Astrocyte of the spinal cord (primary cell): Measurements from ENCODE around the gene FXR2.

Experiments
- DNase-seq: peaks from one replicate; pipeline ENCODE4 v3.0.0; 2011; ENCODE audit warnings: low read depth, low spot score
- H3K4me3 ChIP-seq: 2 replicates; pipeline ENCODE4 v1.5.1; 2011; ENCODE audit warnings: low read depth, mild to moderate bottlenecking, low read length, moderate library complexity
- CTCF ChIP-seq: IDR thresholded peaks from 2 replicates; pipeline ENCODE4 v1.5.1; 2012; ENCODE audit warnings: low read depth, mild to moderate bottlenecking, low read length, inconsistent platforms
- in situ Hi-C: cut with HindIII; loops from 2 replicates; pipeline ENCODE4 v1.10.0; 2017; ENCODE audit warnings: low sequenced_read_pairs

FXR2 gene

DNA sequence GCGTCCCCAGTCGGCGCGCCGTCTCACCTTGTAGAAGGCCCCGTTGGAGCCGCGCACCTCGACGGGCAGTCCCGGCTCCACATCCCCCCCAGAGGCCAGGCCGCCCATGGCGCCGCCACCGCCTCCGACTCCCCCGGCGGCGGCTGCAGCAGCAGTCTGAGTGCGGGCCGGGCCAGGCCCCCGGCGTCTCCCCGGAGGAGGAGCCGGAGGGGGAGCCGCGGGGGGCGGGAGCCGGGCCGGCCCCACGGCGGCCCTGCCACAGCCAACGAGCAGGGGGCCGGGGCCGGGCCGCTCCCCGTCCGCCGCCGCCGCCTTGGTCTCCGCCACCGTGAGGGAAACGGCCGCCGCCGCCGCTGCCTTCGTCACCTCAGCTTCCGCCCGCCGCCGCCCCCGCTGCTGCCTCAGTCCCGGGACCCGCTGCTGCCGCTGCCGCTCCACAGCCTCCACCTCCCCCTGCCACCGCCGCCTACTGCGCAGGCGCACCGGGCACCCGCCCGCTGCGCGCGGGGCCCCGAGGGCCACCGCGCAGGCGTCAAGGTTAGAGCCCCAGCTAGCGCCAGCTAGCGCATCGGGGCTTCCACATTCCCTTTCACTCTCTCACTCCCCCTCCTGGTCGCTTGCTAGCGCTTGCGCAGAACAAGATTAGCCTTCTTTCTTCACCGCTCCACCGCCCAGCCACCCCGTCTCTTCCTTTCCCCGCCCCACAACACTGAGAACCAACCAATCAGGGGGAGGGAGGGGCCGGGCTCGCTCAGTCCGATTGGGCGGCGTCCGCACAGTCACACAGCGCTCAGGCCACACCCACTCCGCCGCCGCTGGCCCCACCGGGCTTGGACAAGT, at the start of gene FXR2:
Gene FXR2 (minus strand): TSS at position 473 of the 840 bp plus-strand sequence. CDS start 365 bp downstream, at position 108.
- in situ Hi-C loops = no loop called here
- peak; percentile 64 for TF ChIP-seq CTCF
- peak within 1 kb of the TSS; percentile 89 for H3K4me3 ChIP-seq
- DNase-seq = peak; percentile 100

DNA sequence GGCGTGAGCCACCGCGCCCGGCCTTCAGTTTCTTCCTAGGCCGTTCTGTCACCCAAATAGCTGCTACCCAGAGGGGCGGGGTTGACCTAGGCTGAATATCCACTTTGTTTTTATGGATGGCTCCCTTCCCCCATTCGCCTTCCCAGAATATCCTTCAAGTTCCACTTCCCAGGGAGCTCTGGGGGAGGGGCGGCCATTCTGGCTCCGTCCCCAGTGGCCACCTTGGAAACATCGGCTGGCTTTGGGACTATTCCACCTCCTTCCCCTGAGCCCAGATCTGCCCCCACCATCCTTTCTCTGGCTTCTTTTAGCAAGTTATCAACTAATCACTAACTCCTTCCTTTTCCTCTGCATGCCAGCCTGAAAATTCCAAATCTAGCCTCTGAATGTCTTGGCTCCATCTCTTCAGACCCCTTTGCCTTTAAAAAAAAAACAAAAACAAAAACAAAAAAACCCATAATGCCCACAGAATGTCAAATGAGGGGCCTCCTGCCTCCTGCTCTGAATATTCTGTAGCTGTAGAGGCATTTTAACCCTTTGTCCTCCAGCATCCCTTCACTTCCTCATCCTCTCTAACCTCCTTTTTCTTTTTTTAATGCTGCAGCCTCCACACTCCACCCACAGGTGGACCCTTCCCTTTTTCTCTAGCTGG, 42.4 kb upstream of the FXR2 start:
- no peak overlapping the region for H3K4me3 ChIP-seq
- DNase-seq = no peak
- in situ Hi-C loops = no loop called here
- TF ChIP-seq CTCF = no peak

DNA sequence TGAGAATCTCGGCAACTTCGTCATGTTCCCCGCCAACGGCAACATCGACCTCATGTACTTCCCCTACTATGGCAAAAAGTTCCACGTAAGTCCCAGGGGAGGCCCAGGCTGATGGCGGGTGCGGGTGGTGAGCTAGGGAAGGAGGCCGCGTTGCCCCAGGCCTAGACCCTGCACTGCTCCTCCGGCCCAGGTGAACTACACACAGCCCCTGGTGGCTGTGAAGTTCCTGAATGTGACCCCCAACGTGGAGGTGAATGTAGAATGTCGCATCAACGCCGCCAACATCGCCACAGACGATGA, 40.8 kb upstream of the FXR2 start:
- in situ Hi-C loops = no loop called here
- DNase-seq = no peak
- no peak overlapping the region for H3K4me3 ChIP-seq
- TF ChIP-seq CTCF = no peak

DNA sequence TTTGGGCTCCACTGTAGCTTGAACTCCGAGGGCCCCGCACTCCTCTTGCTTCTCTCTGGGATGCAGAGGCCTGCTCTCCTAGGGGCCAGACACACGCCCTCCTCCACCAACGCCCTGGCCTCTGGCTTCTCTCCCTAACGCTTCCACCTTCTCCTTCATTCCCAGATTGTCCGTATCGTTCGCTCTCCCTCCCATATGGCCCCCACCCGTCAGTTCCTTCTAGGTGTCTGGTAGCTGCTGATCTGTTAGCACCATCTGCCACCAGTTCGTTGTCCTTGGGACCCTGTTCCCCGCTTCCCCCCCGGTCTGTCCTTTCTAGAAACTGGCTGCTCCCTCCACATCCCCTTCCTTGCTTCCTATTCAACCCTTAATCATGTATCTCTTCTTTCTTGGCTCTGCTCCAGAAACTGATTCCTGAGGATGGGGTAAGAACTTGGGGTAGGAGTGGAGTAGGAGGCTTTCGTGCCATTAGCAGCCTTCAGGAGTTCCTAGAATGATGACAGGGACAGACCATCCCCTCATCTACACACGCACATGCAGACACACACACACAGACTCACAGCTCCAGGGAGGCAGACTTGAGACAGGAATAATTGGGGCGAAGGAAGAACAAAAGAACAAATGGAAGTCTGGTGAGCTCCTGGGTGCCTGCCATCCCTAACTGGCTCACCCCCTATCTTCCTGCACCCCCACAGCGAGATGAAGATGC, 40.3 kb upstream of the FXR2 start:
- TF ChIP-seq CTCF = no peak
- in situ Hi-C loops = no loop called here
- no peak for DNase-seq
- H3K4me3 ChIP-seq = no peak overlapping the region

GRCh38 chr17:7652388-7653356, 38.0 kb upstream of the FXR2 start:
- no peak for TF ChIP-seq CTCF

More at GRCh38 chr17:7652388-7653356, 38.0 kb upstream of the FXR2 start:
- in situ Hi-C loops = no loop called here
- H3K4me3 ChIP-seq = no peak overlapping the region
- DNase-seq = no peak
